Gastroesophageal sphincter (tissue), 4 donors: ENCODE results near the gene TMSB10. TPM values are rescaled to one million over a fixed set of nuclear protein-coding genes. Genes with fewer than 3 reads are reported as not detected.

Experiments
- ATAC-seq: fragments of 150-250 bp; one replicate; pipeline ENCODE4 v1.9.1; 2016; ENCODE audit warnings: mild to moderate bottlenecking, moderate library complexity
- H3K27ac ChIP-seq, 4 donors: fragments of 200-600 bp; sonication (generic) in 3 of 4; 1 replicate in 3 of 4; 2 replicates in 1 of 4; pipeline ENCODE4 v1.5.1; 2016 to 2019
- H3K27me3 ChIP-seq: fragments of 200-600 bp; sonication (generic); one replicate; pipeline ENCODE4 v1.5.1; 2019
- H3K36me3 ChIP-seq, 2 donors: fragments of 200-600 bp; sonication (generic); one replicate each; pipeline ENCODE4 v1.5.1; 2019; ENCODE audit warnings: control low read depth in 1 of 2
- H3K4me1 ChIP-seq, 3 donors: fragments of 200-600 bp; sonication (generic); 1 replicate in 2 of 3; 2 replicates in 1 of 3; pipeline ENCODE4 v1.5.1; 2016 to 2019; ENCODE audit warnings: control low read depth in 2 of 3
- H3K4me3 ChIP-seq, 2 donors: fragments of 200-600 bp; sonication (generic); one replicate each; pipeline ENCODE4 v1.5.1; 2019; ENCODE audit warnings: mild to moderate bottlenecking in 1 of 2, moderate library complexity in 1 of 2
- H3K9me3 ChIP-seq, 3 donors: fragments of 200-600 bp; sonication (generic); one replicate each; pipeline ENCODE4 v1.5.1; 2017 to 2019; ENCODE audit warnings: control low read depth in 2 of 3
- CTCF ChIP-seq, 4 experiments: fragments of 200-600 bp in 2 of 4; fragments of 450-650 bp in 2 of 4; sonication (generic) in 1 of 4; IDR thresholded peaks; one replicate each; pipeline ENCODE4 v1.5.1; 2017 to 2019; ENCODE audit warnings: antibody characterized with exemption in 4 of 4, mild to moderate bottlenecking in 2 of 4, moderate library complexity in 2 of 4
- EP300 ChIP-seq: sonication (generic); formaldehyde crosslinking; IDR thresholded peaks from one replicate; pipeline ENCODE4 v1.6.1; 2017; ENCODE audit warnings: antibody characterized with exemption, mild to moderate bottlenecking
- POLR2A ChIP-seq, 2 donors: fragments of 450-650 bp; IDR thresholded peaks; one replicate each; pipeline ENCODE4 v1.6.1; 2017; ENCODE audit warnings: antibody characterized with exemption in 2 of 2, mild to moderate bottlenecking in 2 of 2, moderate library complexity in 1 of 2
- POLR2AphosphoS5 ChIP-seq: sonication (generic); formaldehyde crosslinking; IDR thresholded peaks from one replicate; pipeline ENCODE4 v1.6.1; 2017; ENCODE audit warnings: antibody characterized with exemption
- WGBS, 2 donors: methylation state at CpG; one replicate each; pipeline ENCODE4 v1.1.5; 2018; ENCODE audit warnings: low coverage in 1 of 2; 5-methylcytosine and 5-hydroxymethylcytosine counted together
- total RNA-seq, 4 donors: library from RNA; depleted of rRNA; stranded (reverse); fragments of >200 nt; gene quantifications; one replicate each; pipeline ENCODE4 v1.1.0, GENCODE V29; 2016

The TMSB10 gene
- total RNA-seq, 4 donors from 2014 or later = 797 to 2,612 (median 1,708) TPM

DNA sequence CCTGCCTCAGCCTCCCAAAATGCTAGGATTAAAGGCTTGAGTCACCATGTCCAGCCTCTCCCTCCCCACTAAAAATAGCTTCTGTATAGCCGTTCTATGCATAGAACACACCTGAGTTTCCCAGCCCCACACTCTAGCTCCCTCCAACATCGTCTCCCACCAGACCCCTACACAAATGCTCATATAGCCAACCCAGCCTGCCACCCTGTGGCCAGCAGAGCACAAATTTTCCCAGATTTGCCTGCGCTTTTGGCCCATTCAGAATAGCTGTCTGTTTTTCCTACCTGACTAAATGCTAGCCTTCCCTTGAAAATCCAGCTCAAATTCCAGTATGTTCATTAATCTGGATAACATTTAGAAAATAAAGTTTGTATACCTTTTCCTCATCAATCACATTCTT lies 47.3 kb upstream of the TMSB10 start:
- Histone ChIP-seq H3K4me3 (no peak overlapping the region), H3K27ac (no peak overlapping the region), H3K27me3 (peaks cover 25% of the 10 kb centered on the region), H3K36me3 (no peaks in the 10 kb centered on the region), H3K9me3 (no peaks in the 10 kb centered on the region), H3K4me1 (no peaks in the 10 kb centered on the region)
- no peak for TF ChIP-seq POLR2AphosphoS5
- TF ChIP-seq POLR2A (IDR thresholded peaks at IDR 0.05) = no peak
- TF ChIP-seq EP300 = no peak
- ATAC-seq = no peak
- 61 to 81% methylated on average over 3 of the region's 3 CpGs for WGBS, 2 donors

- no peaks in the 10 kb centered on the region for H3K4me1 ChIP-seq
- no peaks in the 10 kb centered on the region for H3K36me3 ChIP-seq
- H3K27ac ChIP-seq = no peak overlapping the region
- WGBS, 2 donors = 48 to 50% methylated on average over 2 to 3 of the region's 3 CpGs
- peaks cover 26% of the 10 kb centered on the region for H3K27me3 ChIP-seq
- H3K4me3 ChIP-seq = no peak overlapping the region
- no peak for ATAC-seq
- TF ChIP-seq POLR2A (IDR thresholded peaks at IDR 0.05) = no peak
- no peaks in the 10 kb centered on the region for H3K9me3 ChIP-seq
Observed at GRCh38 chr2:84858937-84859336, 46.5 kb upstream of the TMSB10 start.

DNA sequence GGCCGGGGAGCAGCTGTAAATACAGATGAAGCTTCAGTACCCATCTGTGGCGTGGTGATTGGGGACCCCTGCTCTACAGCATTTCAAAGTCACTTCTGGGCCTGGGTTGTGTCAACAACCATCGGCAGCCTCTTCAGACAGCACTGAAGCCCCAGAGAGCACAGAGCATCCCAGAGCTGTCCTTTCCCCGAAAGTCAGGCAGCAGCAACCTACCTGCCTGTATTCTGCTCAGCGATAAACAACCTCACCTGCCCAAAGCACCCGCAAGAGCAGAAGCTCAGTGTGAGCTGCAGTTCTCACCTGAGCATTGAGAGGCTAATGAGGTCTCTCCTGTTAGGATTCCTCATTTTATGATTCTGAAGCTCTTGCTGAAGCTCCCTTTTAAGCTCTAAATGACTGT lies 43.9 kb upstream of the TMSB10 start:
- Histone ChIP-seq H3K4me1 (no peaks in the 10 kb centered on the region), H3K36me3 (no peaks in the 10 kb centered on the region), H3K4me3 (no peak overlapping the region), H3K27ac (no peak overlapping the region), H3K9me3 (no peaks in the 10 kb centered on the region), H3K27me3 (peaks cover 30% of the 10 kb centered on the region)
- 62% methylated on average over 3 of the region's 6 CpGs; no CpG with 5 or more reads in 1 of the 2 donors for WGBS, 2 donors
- no peak for ATAC-seq
- no peak for TF ChIP-seq POLR2A (IDR thresholded peaks at IDR 0.05)
- no peak for TF ChIP-seq EP300
- TF ChIP-seq POLR2AphosphoS5 = no peak
- no peak for TF ChIP-seq CTCF (IDR thresholded peaks at IDR 0.05)

DNA sequence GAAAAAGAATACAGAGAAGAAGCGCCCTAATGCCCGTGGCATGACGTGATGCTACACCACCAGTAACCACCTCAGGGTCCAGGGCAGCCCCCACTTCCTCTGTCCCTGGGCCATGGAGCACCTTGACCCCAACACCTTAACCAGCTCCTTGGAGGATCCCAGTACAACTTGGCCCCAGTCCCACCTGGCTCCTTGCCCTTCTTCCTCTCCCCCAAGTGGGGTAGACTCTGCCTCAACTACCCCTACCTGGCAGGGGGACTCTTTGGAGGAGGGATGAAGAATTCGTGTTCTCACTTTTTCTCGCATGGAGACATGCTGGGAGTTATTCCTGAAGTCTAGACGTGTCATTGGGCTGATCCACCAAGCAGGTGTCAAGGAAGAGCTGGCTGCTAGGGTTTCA lies 43.5 kb upstream of the TMSB10 start:
- TF ChIP-seq EP300 (no peak), POLR2A (IDR thresholded peaks at IDR 0.05) (no peak), POLR2AphosphoS5 (no peak), CTCF (IDR thresholded peaks at IDR 0.05) (no peak)
- Histone ChIP-seq H3K9me3 (no peaks in the 10 kb centered on the region), H3K36me3 (no peaks in the 10 kb centered on the region), H3K27me3 (peaks cover 30% of the 10 kb centered on the region), H3K27ac (no peak overlapping the region), H3K4me1 (no peaks in the 10 kb centered on the region), H3K4me3 (no peak overlapping the region)
- no peak for ATAC-seq
- WGBS, 2 donors = 51% methylated on average over 2 of the region's 6 CpGs; no CpG with 5 or more reads in 1 of the 2 donors

- H3K27me3 ChIP-seq = peaks cover 22% of the 10 kb centered on the region
- no peak for ATAC-seq
- H3K4me1 ChIP-seq = no peaks in the 10 kb centered on the region
Observed at GRCh38 chr2:84865181-84865783, 40.2 kb upstream of the TMSB10 start.

More at GRCh38 chr2:84865181-84865783, 40.2 kb upstream of the TMSB10 start:
- Histone ChIP-seq H3K4me3 (no peak overlapping the region), H3K9me3 (no peaks in the 10 kb centered on the region), H3K27ac (no peak overlapping the region), H3K36me3 (no peaks in the 10 kb centered on the region)
- WGBS, 2 donors = 56 to 73% methylated on average over 1 to 6 of the region's 6 CpGs
- no peak for TF ChIP-seq CTCF (IDR thresholded peaks at IDR 0.05)
- TF ChIP-seq POLR2AphosphoS5 = no peak
- TF ChIP-seq POLR2A (IDR thresholded peaks at IDR 0.05) = no peak
- TF ChIP-seq EP300 = no peak
